Ishikawa (cell line): ENCODE results near the gene SFT2D2.

ENCODE experiments used
- CEBPB ChIP-seq: IDR thresholded peaks from 2 replicates; pipeline ENCODE4 v1.6.1; 2012
- CREB1 ChIP-seq: IDR thresholded peaks from 2 replicates; pipeline ENCODE4 v1.6.1; 2012; ENCODE audit warnings: low read depth
- EGR1 ChIP-seq: IDR thresholded peaks from 2 replicates; pipeline ENCODE4 v1.6.1; 2012
- EP300 ChIP-seq: IDR thresholded peaks from 2 replicates; pipeline ENCODE4 v1.6.1; 2012; ENCODE audit warnings: borderline replicate concordance
- FOXM1 ChIP-seq: IDR thresholded peaks from 2 replicates; pipeline ENCODE4 v1.6.1; 2012; ENCODE audit warnings: low read depth, borderline replicate concordance
- MAX ChIP-seq: IDR thresholded peaks from 2 replicates; pipeline ENCODE4 v1.6.1; 2012
- NFIC ChIP-seq: IDR thresholded peaks from 2 replicates; pipeline ENCODE4 v1.6.1; 2012
- RAD21 ChIP-seq: IDR thresholded peaks from 2 replicates; pipeline ENCODE4 v1.6.1; 2012; ENCODE audit warnings: low read depth
- REST ChIP-seq: IDR thresholded peaks from 2 replicates; pipeline ENCODE4 v1.6.1; 2012; ENCODE audit warnings: low read depth, mild to moderate bottlenecking
- TAF1 ChIP-seq: IDR thresholded peaks from 2 replicates; pipeline ENCODE4 v1.6.1; 2012; ENCODE audit warnings: low read depth, mild to moderate bottlenecking
- TCF12 ChIP-seq: IDR thresholded peaks from 2 replicates; pipeline ENCODE4 v1.6.1; 2012; ENCODE audit warnings: low read depth
- TEAD4 ChIP-seq: IDR thresholded peaks from 2 replicates; pipeline ENCODE4 v1.6.1; 2012
- USF1 ChIP-seq: IDR thresholded peaks from 2 replicates; pipeline ENCODE4 v1.6.1; 2012
- YY1 ChIP-seq: IDR thresholded peaks from 2 replicates; pipeline ENCODE4 v1.6.1; 2012; ENCODE audit warnings: low read depth
- ZBTB7A ChIP-seq: IDR thresholded peaks from 2 replicates; pipeline ENCODE4 v1.6.1; 2012; ENCODE audit warnings: low read depth

Gene SFT2D2

GRCh38 chr1:168256164-168256563 is 30.4 kb downstream of the SFT2D2 start:
- no peak for TF ChIP-seq TAF1

GRCh38 chr1:168257397-168257796 is 31.6 kb downstream of the SFT2D2 start:
- TF ChIP-seq RAD21 (no peak), EGR1 (no peak), TCF12 (no peak), NFIC (no peak), EP300 (no peak), FOXM1 (no peak), MAX (no peak), REST (no peak), CREB1 (no peak), CEBPB (no peak), USF1 (no peak), TEAD4 (no peak), TAF1 (no peak), ZBTB7A (no peak)

- TF ChIP-seq TEAD4 (no peak), REST (no peak), TAF1 (no peak), CEBPB (no peak), USF1 (no peak), MAX (no peak), ZBTB7A (no peak), EGR1 (no peak)
Measured at GRCh38 chr1:168259567-168259966, 33.8 kb downstream of the SFT2D2 start.

GRCh38 chr1:168260393-168260792 is 34.6 kb downstream of the SFT2D2 start:
- TF ChIP-seq CEBPB (no peak), NFIC (no peak), YY1 (no peak), MAX (peak; percentile 50), CREB1 (no peak), TAF1 (no peak), FOXM1 (no peak), ZBTB7A (no peak), EP300 (peak; percentile 27; the same call in 1 of the 2 replicates), TEAD4 (no peak), EGR1 (0 out of 2 replicates have a peak, but pooled peaks have one; percentile 12), REST (no peak)

GRCh38 chr1:168261390-168261789 is 35.6 kb downstream of the SFT2D2 start:
- no peak for TF ChIP-seq EP300
- TF ChIP-seq CREB1: no peak
- no peak for TF ChIP-seq USF1
- no peak for TF ChIP-seq YY1
- no peak for TF ChIP-seq RAD21
- TF ChIP-seq TEAD4: no peak
- no peak for TF ChIP-seq REST
